IPS-NIHi7 (cell line): ENCODE results near the gene PRAME.

Source experiments
- DNase-seq: peaks from one replicate; pipeline ENCODE4 v3.0.0; 2012; ENCODE audit warnings: mixed read lengths; ENCODE audit errors: extremely low spot score

The PRAME gene

GRCh38 chr22:22579869-22580604, 21.0 kb upstream of the PRAME start:
- no peak for DNase-seq

GRCh38 chr22:22578702-22579424, 19.8 kb upstream of the PRAME start:
- DNase-seq: no peak

GRCh38 chr22:22576989-22577427, 17.9 kb upstream of the PRAME start:
- DNase-seq: no peak

GRCh38 chr22:22576244-22576988, 17.4 kb upstream of the PRAME start:
- DNase-seq: peak; percentile 88

DNA sequence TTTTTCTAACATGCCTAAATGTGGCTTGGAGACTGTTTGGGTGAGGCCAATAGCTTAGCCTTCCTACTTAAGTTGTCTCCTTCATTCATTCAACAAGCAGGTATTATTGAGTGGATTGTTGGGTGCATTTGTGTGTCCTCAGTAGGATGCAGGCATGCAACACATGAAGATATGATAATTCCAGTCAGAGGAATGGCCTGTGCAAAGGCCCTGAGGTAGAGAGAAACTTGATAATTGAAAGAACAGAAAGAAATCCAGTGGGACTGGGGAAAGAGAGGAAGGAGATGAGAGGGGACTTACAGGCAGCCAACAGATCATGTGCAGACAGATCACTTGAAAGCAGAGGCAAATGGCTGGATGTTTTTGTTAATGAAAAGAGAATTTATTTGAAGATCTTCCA, 15.3 kb upstream of the PRAME start:
- DNase-seq: no peak

- no peak for DNase-seq
Measured at GRCh38 chr22:22573047-22573889, 14.2 kb upstream of the PRAME start.

- no peak for DNase-seq
Measured at GRCh38 chr22:22571862-22572261, 12.8 kb upstream of the PRAME start.

- no peak for DNase-seq
Measured at GRCh38 chr22:22571429-22571828, 12.4 kb upstream of the PRAME start.

DNA sequence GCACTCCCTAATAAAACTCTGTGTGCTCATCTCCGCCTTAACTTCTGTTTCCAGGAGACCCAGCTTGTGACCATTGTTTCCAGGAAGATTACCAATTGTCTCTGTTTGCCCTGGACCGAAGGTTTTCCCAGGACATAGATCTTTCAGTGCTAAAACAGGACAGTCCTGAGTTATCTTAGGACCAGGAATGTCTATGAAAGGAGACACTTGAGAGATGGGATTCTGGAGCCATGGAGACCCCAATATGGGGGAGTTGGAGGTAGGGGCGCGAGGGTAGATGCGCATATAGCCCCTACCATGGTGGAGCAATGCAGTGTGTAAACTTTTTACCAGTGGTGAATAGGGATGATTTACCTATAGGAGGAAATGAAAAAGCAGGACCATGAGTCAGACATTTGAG, 10.2 kb upstream of the PRAME start:
- DNase-seq: no peak

DNA sequence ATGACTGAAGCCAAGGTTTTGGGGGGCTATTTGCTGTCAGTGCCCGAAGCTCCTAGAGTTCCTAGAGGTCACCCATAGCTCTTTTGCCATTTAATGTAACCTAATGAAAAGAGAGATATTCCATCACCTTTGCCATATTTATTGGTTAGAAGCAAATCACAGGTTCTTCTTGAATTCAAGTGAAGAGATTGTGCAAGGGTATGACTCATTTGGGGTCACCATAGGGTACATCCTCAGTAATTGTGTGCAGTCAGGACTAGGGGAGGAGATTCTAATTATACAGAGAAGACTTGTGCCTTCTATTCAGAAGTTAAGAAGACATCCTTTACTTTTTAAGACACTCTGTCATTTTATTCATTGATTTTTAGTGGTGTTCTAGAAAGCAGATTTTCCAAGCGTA, 6.9 kb upstream of the PRAME start:
- DNase-seq: no peak

GRCh38 chr22:22558071-22558971, 744 bp downstream of the PRAME start:
- no peak for DNase-seq

DNA sequence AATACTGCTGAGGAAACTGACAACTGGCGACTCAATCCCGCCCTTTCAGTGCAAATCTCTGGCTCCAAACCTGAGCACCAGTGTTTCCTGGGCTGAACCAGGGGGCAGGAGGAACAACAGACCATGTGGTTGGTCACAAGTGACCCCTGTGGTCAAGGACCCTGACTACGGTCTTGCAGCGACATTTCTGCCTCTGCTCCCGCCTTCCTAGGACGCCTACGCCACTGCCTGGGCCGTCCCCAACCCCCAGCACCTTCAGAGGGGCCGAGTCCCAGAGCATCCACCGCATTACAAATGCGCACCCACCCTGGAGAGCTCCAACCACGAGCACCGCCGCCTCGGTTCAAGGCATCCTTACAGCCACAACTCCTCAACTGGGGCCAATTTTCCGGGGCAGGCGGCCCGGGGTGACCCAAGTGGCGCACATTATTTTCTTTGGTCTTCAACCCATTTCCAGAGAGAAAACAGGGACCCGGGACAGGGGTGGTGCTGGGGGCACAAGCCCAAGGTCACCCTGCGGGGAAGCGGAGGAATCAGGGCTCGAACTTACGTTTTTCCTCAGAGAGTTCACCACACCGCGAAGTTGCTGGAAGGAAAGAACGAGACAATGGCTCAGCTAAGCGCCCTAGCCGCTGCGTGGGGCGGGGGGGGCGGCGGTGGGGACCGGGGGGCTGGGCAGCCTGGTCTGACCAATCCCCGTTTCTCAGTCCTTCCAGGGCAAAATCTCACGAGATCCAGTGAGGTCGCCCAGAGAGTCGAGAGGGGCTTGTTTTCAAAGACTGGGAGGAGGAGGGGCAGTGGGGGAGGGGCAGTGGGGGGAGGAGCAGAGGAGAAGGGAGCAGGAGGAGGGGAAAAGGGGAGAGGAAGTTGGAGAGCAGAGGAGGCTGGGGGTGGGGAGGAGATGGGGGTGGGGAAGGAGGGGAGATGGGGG, 1.8 kb downstream of the PRAME start:
- DNase-seq: no peak

- no peak for DNase-seq
Measured at GRCh38 chr22:22556578-22556977, 2.5 kb downstream of the PRAME start.

- DNase-seq: no peak
Measured at GRCh38 chr22:22555596-22555995, 3.5 kb downstream of the PRAME start.

- DNase-seq: no peak
Measured at GRCh38 chr22:22554587-22555284, 4.3 kb downstream of the PRAME start.

- no peak for DNase-seq
Measured at GRCh38 chr22:22553735-22554586, 5.1 kb downstream of the PRAME start.

GRCh38 chr22:22553141-22553540, 5.9 kb downstream of the PRAME start:
- DNase-seq: no peak

GRCh38 chr22:22552630-22553029, 6.4 kb downstream of the PRAME start:
- peak; percentile 77 for DNase-seq
